Muscle of back (tissue), 13 donors: ENCODE results near the gene DNAL4. TPM values are rescaled to one million over a fixed set of nuclear protein-coding genes. Genes with fewer than 3 reads are reported as not detected.
A peak's percentile ranks its signal among the peaks of the same experiment; 100 is the strongest.

Experiments
- DNase-seq, 3 donors: peaks; one replicate each; pipeline versions ENCODE4 v3.0.0 to v3.0.0-alpha.2; 2013
- long read RNA-seq, 9 donors: transcript quantifications; one replicate each; lab custom pipeline, GENCODE V29; 2026
- polyA plus RNA-seq, 10 donors: library from polyadenylated mRNA; unstranded; fragments of 120-200 nt; gene quantifications; one replicate each; pipeline ENCODE4 v1.2.1, GENCODE V29; 2013; ENCODE audit not compliant: insufficient read length in 10 of 10

DNAL4 gene
- 10 to 100 TPM in 8 of 10 donors, 1 to 10 TPM in 2; 8.6 to 18.1 (median 11.9) TPM for polyA plus RNA-seq
- long read RNA-seq, donor 1, transcript DNAL4-201 (4 exons, 1,504 nt), result major isoform, 5 of 6 reads
- long read RNA-seq, donor 1, partial matches to known transcripts, result 0 of 6 reads
- long read RNA-seq, donor 1, other reads (novel, unspliced or antisense), result 0 of 6 reads
- long read RNA-seq, donor 2, partial matches to known transcripts, result 0 of 4 reads
- long read RNA-seq, donor 2, other reads (novel, unspliced or antisense), result 0 of 4 reads
- long read RNA-seq, donor 3, result 0 reads
- long read RNA-seq, donor 4, partial matches to known transcripts, result 0 of 4 reads
- long read RNA-seq, donor 4, other reads (novel, unspliced or antisense), result 0 of 4 reads
- long read RNA-seq, donor 5, transcript DNAL4-201 (4 exons, 1,504 nt), result major isoform, 6 of 18 reads
- long read RNA-seq, donor 5, partial matches to known transcripts, result 12 of 18 reads
- long read RNA-seq, donor 5, other reads (novel, unspliced or antisense), result 0 of 18 reads
- long read RNA-seq, donor 6, partial matches to known transcripts, result 0 of 2 reads
- long read RNA-seq, donor 6, other reads (novel, unspliced or antisense), result 0 of 2 reads
- long read RNA-seq, donor 7, result 0 reads
- long read RNA-seq, donor 8, partial matches to known transcripts, result 0 of 3 reads
- long read RNA-seq, donor 8, other reads (novel, unspliced or antisense), result 0 of 3 reads
- long read RNA-seq, donor 9, partial matches to known transcripts, result 0 of 1 reads
- long read RNA-seq, donor 9, other reads (novel, unspliced or antisense), result 0 of 1 reads

- peak; percentile 97 to 99 (median 98) for DNase-seq
These were observed at the start of gene DNAL4 for GRCh38 chr22:38793721-38794466. DNAL4 (minus strand) TSS chr22:38794143; CDS start chr22:38782731, 11,412 bp downstream.

- DNase-seq, result peak; percentile 59 to 93 (median 87)
These were observed 49.3 kb upstream of the DNAL4 start for GRCh38 chr22:38843201-38843656.

- no peak for DNase-seq
These were observed 48.7 kb upstream of the DNAL4 start for GRCh38 chr22:38842512-38843200.

GRCh38 chr22:38841635-38842034, 47.7 kb upstream of the DNAL4 start:
- DNase-seq, result no peak

- DNase-seq, result no peak
These were observed 47.3 kb upstream of the DNAL4 start for GRCh38 chr22:38841211-38841610.

GRCh38 chr22:38840129-38840528, 46.2 kb upstream of the DNAL4 start:
- no peak for DNase-seq

GRCh38 chr22:38839686-38840085, 45.7 kb upstream of the DNAL4 start:
- DNase-seq, result no peak

GRCh38 chr22:38837414-38837928, 43.5 kb upstream of the DNAL4 start:
- no peak for DNase-seq

GRCh38 chr22:38835888-38836301, 42.0 kb upstream of the DNAL4 start:
- no peak for DNase-seq

GRCh38 chr22:38834991-38835390, 41.0 kb upstream of the DNAL4 start:
- no peak for DNase-seq

- DNase-seq, result no peak
These were observed 40.4 kb upstream of the DNAL4 start for GRCh38 chr22:38834215-38834953.

- DNase-seq, result no peak
These were observed 39.1 kb upstream of the DNAL4 start for GRCh38 chr22:38833061-38833460.

GRCh38 chr22:38832005-38832978, 38.3 kb upstream of the DNAL4 start:
- peak in 1 of 3 donors; percentile 22 for DNase-seq

- DNase-seq, result no peak
These were observed 37.4 kb upstream of the DNAL4 start for GRCh38 chr22:38831166-38831945.

GRCh38 chr22:38830845-38831108, 36.8 kb upstream of the DNAL4 start:
- DNase-seq, result no peak

- no peak for DNase-seq
These were observed 36.3 kb upstream of the DNAL4 start for GRCh38 chr22:38830026-38830844.

GRCh38 chr22:38829485-38829884, 35.5 kb upstream of the DNAL4 start:
- no peak for DNase-seq
